SU-DHL-6 (cell line): ENCODE results near the gene ORAI2.
A peak's percentile ranks its signal among the peaks of the same experiment; 100 is the strongest.

ENCODE experiments used
- H2AFZ ChIP-seq: fragments of 200-600 bp; sonication (generic); 2 replicates; pipeline ENCODE4 v1.6.1; 2014; ENCODE audit warnings: low read depth, mild to moderate bottlenecking, moderate library complexity, mixed read lengths, antibody characterized with exemption, low read length; ENCODE audit not compliant: severe bottlenecking
- H3F3A ChIP-seq: fragments of 200-600 bp; shearing (Covaris generic); 2 replicates; pipeline ENCODE4 v1.6.0; 2016; ENCODE audit warnings: antibody characterized with exemption, mild to moderate bottlenecking; ENCODE audit not compliant: insufficient read depth
- H3K27ac ChIP-seq: fragments of 200-600 bp; sonication (generic); 2 replicates; pipeline ENCODE4 v1.5.1; 2016; ENCODE audit warnings: low read depth, mild to moderate bottlenecking, low read length, moderate library complexity, mixed read lengths
- H3K27me3 ChIP-seq: fragments of 200-600 bp; sonication (generic), shearing (Covaris generic); 2 replicates; pipeline ENCODE4 v1.6.0; 2014; ENCODE audit warnings: mild to moderate bottlenecking, low read length
- H3K36me3 ChIP-seq: fragments of 200-600 bp; sonication (generic); 2 replicates; pipeline ENCODE4 v1.6.1; 2014; ENCODE audit warnings: mild to moderate bottlenecking, low read length, mixed read lengths
- H3K4me2 ChIP-seq: fragments of 300-600, 200-600 bp; shearing (Covaris generic), sonication (generic); 2 replicates; pipeline ENCODE4 v1.6.0; 2014; ENCODE audit warnings: low read length, low read depth, mild to moderate bottlenecking; ENCODE audit not compliant: poor library complexity, severe bottlenecking
- H3K4me3 ChIP-seq: fragments of 200-600 bp; sonication (generic); 2 replicates; pipeline ENCODE4 v1.5.1; 2014; ENCODE audit warnings: antibody characterized with exemption, low read length, mild to moderate bottlenecking, mixed read lengths; ENCODE audit not compliant: insufficient read depth, poor library complexity, severe bottlenecking
- H3K79me2 ChIP-seq: fragments of 200-600 bp; sonication (generic); 2 replicates; pipeline ENCODE4 v1.6.1; 2014; ENCODE audit warnings: mild to moderate bottlenecking, low read length, moderate library complexity; ENCODE audit not compliant: insufficient read depth
- H3K9ac ChIP-seq: fragments of 200-600 bp; sonication (generic); 2 replicates; pipeline ENCODE4 v1.7.0; 2014; ENCODE audit warnings: mild to moderate bottlenecking, low read length
- H3K9me2 ChIP-seq: fragments of 200-600 bp; sonication (generic); replicated peaks from 2 replicates; pipeline ENCODE4 v1.6.1; 2014; ENCODE audit warnings: low read length; ENCODE audit not compliant: insufficient read depth
- H3K9me3 ChIP-seq: fragments of 200-600 bp; sonication (generic); 2 replicates; pipeline ENCODE4 v1.6.1; 2014; ENCODE audit warnings: low read length, mixed read lengths; ENCODE audit not compliant: insufficient read depth
- H4K20me1 ChIP-seq: fragments of 200-600 bp; sonication (generic); 2 replicates; pipeline ENCODE4 v1.6.1; 2014; ENCODE audit warnings: low read depth, mild to moderate bottlenecking, antibody characterized with exemption, low read length, moderate library complexity, mixed read lengths
- CTCF ChIP-seq: fragments of 200-600 bp; sonication (generic); IDR thresholded peaks from one replicate; pipeline ENCODE4 v1.5.1; 2017; ENCODE audit warnings: antibody characterized with exemption, mild to moderate bottlenecking, low read length, moderate library complexity; ENCODE audit not compliant: insufficient read depth, poor library complexity, severe bottlenecking
- EZH2phosphoT487 ChIP-seq: fragments of 200-600 bp; sonication (generic), shearing (Covaris generic); conservative IDR thresholded peaks from 2 replicates; pipeline ENCODE4 v1.6.1; 2018; ENCODE audit warnings: mild to moderate bottlenecking, antibody characterized with exemption, low read length, moderate library complexity, mixed read lengths

Gene ORAI2

GRCh38 chr7:102447311-102447710, 13.9 kb downstream of the ORAI2 start:
- peaks cover 15% of the 10 kb centered on the region; the same call in 1 of the 2 replicates for H3K36me3 ChIP-seq
- H3K9me2 ChIP-seq: no peaks in the 10 kb centered on the region
- no peak overlapping the region for H3K9ac ChIP-seq
- H3K4me3 ChIP-seq: no peak overlapping the region
- H3K9me3 ChIP-seq: no peaks in the 10 kb centered on the region
- H3F3A ChIP-seq: peaks cover 38% of the 10 kb centered on the region
- no peaks in the 10 kb centered on the region for H4K20me1 ChIP-seq
- H3K4me2 ChIP-seq: no peak overlapping the region
- no peak overlapping the region for H2AFZ ChIP-seq
- H3K79me2 ChIP-seq: no peaks in the 10 kb centered on the region; the same call in 1 of the 2 replicates
- TF ChIP-seq EZH2phosphoT487 (no peak), CTCF (no peak)
- no peaks in the 10 kb centered on the region for H3K27me3 ChIP-seq
- H3K27ac ChIP-seq: no peak overlapping the region

- Histone ChIP-seq H3K9ac (no peak overlapping the region), H3K36me3 (peaks cover 15% of the 10 kb centered on the region; the same call in 1 of the 2 replicates), H3K4me2 (no peak overlapping the region), H3K27ac (no peak overlapping the region), H3K9me2 (no peaks in the 10 kb centered on the region), H3K9me3 (no peaks in the 10 kb centered on the region), H3K79me2 (no peaks in the 10 kb centered on the region), H2AFZ (no peak overlapping the region), H3K4me3 (no peak overlapping the region), H3K27me3 (no peaks in the 10 kb centered on the region), H3F3A (peaks cover 20% of the 10 kb centered on the region), H4K20me1 (no peaks in the 10 kb centered on the region)
- TF ChIP-seq EZH2phosphoT487: no peak
- TF ChIP-seq CTCF: no peak
Measured at GRCh38 chr7:102449136-102449535, 15.8 kb downstream of the ORAI2 start.

- Histone ChIP-seq H3K4me3 (no peak overlapping the region), H3K27ac (0 out of 2 replicates have a peak overlapping the region, but pooled peaks have one; percentile 27), H3K9me2 (no peaks in the 10 kb centered on the region), H4K20me1 (no peaks in the 10 kb centered on the region), H3K36me3 (peaks cover 15% of the 10 kb centered on the region; the same call in 1 of the 2 replicates), H3K79me2 (no peaks in the 10 kb centered on the region), H3K9ac (no peak overlapping the region), H2AFZ (no peak overlapping the region), H3K4me2 (no peak overlapping the region), H3F3A (peaks cover 11% of the 10 kb centered on the region), H3K27me3 (no peaks in the 10 kb centered on the region), H3K9me3 (no peaks in the 10 kb centered on the region)
- TF ChIP-seq CTCF (peak; percentile 88), EZH2phosphoT487 (no peak)
Measured at GRCh38 chr7:102450242-102450641, 16.9 kb downstream of the ORAI2 start.
